ENCODE data around the gene SDR42E2.

DNA sequence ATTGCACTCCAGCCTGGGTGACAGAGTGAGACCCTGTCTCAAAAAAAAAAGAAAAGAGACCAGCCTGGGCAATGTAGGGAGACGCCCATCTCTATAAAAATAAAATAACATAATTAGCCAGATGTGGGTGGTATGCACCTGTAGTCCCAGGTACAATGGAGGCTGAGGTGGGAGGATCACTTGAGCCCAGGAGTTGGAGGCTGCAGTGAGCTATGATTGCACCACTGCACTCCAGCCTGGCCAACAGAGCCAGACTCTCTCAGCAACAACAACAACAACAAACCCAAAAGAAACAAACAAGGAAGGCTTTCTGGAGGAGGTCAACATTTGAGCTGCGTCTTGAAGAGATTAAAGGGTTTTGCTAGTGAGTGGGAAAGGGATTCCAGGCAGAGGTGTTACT, 52.1 kb downstream of the SDR42E2 start:
- TF ChIP-seq, protein P1, sequence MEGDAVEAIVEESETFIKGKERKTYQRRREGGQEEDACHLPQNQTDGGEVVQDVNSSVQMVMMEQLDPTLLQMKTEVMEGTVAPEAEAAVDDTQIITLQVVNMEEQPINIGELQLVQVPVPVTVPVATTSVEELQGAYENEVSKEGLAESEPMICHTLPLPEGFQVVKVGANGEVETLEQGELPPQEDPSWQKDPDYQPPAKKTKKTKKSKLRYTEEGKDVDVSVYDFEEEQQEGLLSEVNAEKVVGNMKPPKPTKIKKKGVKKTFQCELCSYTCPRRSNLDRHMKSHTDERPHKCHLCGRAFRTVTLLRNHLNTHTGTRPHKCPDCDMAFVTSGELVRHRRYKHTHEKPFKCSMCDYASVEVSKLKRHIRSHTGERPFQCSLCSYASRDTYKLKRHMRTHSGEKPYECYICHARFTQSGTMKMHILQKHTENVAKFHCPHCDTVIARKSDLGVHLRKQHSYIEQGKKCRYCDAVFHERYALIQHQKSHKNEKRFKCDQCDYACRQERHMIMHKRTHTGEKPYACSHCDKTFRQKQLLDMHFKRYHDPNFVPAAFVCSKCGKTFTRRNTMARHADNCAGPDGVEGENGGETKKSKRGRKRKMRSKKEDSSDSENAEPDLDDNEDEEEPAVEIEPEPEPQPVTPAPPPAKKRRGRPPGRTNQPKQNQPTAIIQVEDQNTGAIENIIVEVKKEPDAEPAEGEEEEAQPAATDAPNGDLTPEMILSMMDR (IDR thresholded peaks at IDR 0.05), result no peak
- no peak for TF ChIP-seq EZH2 (IDR thresholded peaks at IDR 0.05; ENCODE audit: borderline replicate concordance, insufficient read depth, low read depth, low read length, poor library complexity, severe bottlenecking)
